Transverse colon (tissue), 4 donors: ENCODE results near the gene FMNL2.

Experiments used
- EP300 ChIP-seq: sonication (generic); formaldehyde crosslinking; IDR thresholded peaks from one replicate; pipeline ENCODE4 v1.6.1; 2017; ENCODE audit warnings: antibody characterized with exemption, low read depth
- POLR2A ChIP-seq: fragments of 450-650 bp; IDR thresholded peaks from one replicate; pipeline ENCODE4 v1.6.1; 2016; ENCODE audit warnings: antibody characterized with exemption, mild to moderate bottlenecking, moderate library complexity
- POLR2AphosphoS5 ChIP-seq, 3 donors: sonication (generic); formaldehyde crosslinking; IDR thresholded peaks; one replicate each; pipeline ENCODE4 v1.6.1; 2016; ENCODE audit warnings: antibody characterized with exemption in 3 of 3
- TF ChIP-seq, protein P1 (sequence below), 5 experiments: fragments of 200-600 bp in 3 of 5; fragments of 450-650 bp in 2 of 5; sonication (generic) in 3 of 5; IDR thresholded peaks; 1 replicate in 2 of 5; 2 replicates in 3 of 5; pipeline ENCODE4 v1.5.1; 2016 to 2017; ENCODE audit warnings: antibody characterized with exemption in 5 of 5, inconsistent platforms in 3 of 5, mild to moderate bottlenecking in 2 of 5, moderate library complexity in 1 of 5

DNA sequence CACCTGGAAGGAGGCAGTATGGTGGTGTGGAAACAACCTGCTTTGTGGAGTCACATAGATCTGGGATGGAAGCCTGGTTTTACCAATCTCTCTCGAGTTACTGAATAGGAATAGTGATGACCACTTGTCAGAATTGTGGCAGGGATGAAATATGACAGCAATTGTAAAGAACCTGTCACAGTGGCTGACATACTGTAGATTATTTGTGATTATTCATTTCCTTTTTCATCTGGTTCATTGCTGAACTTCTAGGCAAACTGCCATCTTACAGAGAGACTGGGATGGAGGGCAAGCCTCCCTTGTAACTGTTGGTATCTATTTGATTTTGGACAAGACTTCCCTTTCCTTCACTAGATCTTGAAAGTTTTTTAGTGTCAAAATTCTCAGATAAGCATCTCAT lies 42.0 kb downstream of the FMNL2 start:
- TF ChIP-seq, protein P1, sequence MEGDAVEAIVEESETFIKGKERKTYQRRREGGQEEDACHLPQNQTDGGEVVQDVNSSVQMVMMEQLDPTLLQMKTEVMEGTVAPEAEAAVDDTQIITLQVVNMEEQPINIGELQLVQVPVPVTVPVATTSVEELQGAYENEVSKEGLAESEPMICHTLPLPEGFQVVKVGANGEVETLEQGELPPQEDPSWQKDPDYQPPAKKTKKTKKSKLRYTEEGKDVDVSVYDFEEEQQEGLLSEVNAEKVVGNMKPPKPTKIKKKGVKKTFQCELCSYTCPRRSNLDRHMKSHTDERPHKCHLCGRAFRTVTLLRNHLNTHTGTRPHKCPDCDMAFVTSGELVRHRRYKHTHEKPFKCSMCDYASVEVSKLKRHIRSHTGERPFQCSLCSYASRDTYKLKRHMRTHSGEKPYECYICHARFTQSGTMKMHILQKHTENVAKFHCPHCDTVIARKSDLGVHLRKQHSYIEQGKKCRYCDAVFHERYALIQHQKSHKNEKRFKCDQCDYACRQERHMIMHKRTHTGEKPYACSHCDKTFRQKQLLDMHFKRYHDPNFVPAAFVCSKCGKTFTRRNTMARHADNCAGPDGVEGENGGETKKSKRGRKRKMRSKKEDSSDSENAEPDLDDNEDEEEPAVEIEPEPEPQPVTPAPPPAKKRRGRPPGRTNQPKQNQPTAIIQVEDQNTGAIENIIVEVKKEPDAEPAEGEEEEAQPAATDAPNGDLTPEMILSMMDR (IDR thresholded peaks at IDR 0.05) = no peak
- TF ChIP-seq POLR2AphosphoS5 (IDR thresholded peaks at IDR 0.05) (no peak), POLR2A (no peak), EP300 (no peak)
